ENCODE data around the gene FMNL2. TPM values are rescaled to one million over a fixed set of nuclear protein-coding genes. Genes with fewer than 3 reads are reported as not detected.
"Not testable (repeated sequence)": the region's sequence is repeated elsewhere in the genome, so short reads cannot be mapped to it uniquely, and the experiment has no call there.

FMNL2 gene
- total and polyA plus RNA-seq, 4 experiments from 2014 or later, result 0.06 to 1.6 (median 0.94) TPM; not detected in 1

DNA sequence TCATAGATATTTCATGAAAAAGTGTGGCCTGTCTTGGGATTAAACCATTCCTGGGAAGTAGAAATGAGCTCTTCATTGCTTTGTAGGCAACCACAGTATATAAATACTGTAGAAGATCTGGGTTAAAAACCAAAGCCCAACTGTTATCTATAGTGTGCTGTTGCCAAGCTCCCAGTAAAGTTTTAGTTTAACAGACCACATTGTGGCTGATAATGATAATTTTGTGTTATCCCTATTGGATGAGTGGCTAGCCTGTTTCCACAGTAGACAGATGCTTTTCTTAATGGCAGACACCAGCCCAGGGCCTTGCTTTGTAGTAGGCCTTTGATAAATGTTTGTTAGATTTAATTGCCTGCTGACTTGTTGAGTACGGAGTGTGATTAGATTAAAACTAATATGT is 52.1 kb downstream of the FMNL2 start:
- H3K27me3 Mint-ChIP-seq, result peaks cover 0 to 9% of the 10 kb centered on the region in 2 donors
- H3K9me3 Mint-ChIP-seq, result peaks cover 0 to 2% (median 0%) of the 10 kb centered on the region in 8 donors
- H3K36me3 Mint-ChIP-seq, result no peaks in the 10 kb centered on the region
- no peaks in the 10 kb centered on the region for H3K9me3 ChIP-seq (ENCODE audit: control insufficient read depth in 1 of 2, low read length in 2 of 2)
- intact Hi-C loops (cut with micrococcal nuclease), result no loop called here
- ChIA-PET POLR2A (ENCODE audit: partially characterized antibody) (no interaction called here), CTCF (ENCODE audit: partially characterized antibody) (no interaction called here)
- H3K4me1 Mint-ChIP-seq, result no peaks in the 10 kb centered on the region
- H3K27ac ChIP-seq (ENCODE audit: low read depth, low read length), result no peak overlapping the region
- H3K4me3 Mint-ChIP-seq, result no peak overlapping the region
- H3K36me3 ChIP-seq (ENCODE audit: insufficient read depth, low read length), result no peaks in the 10 kb centered on the region
- DNase-seq, result no peak
- H3K4me1 ChIP-seq (ENCODE audit: insufficient read depth, low read length), result no peaks in the 10 kb centered on the region
- no peak overlapping the region for H3K4me3 ChIP-seq (ENCODE audit: low read length in 2 of 2)
- no peaks in the 10 kb centered on the region for H3K27me3 ChIP-seq (ENCODE audit: insufficient read depth, low read length)
- H3K27ac Mint-ChIP-seq, result no peak overlapping the region

DNA sequence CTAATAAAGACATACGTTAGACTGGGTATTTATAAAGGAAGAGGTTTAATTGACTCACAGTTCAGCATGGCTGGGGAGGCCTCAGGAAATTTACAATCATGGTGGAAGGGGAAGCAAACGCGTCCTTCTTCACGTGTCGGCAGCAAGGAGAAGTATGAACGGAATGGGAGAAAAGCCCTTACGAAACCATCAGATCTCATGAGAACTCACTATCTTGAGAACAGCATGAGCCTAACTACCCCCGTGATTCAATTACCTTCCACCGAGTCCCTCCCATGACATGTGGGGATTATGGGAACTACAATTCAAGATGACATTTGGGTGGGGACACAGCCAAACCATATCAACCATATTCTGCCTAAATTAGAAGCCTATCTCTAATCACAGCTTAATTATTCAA is 53.3 kb downstream of the FMNL2 start:
- POLR2A ChIA-PET (ENCODE audit: partially characterized antibody); intact Hi-C loops (cut with micrococcal nuclease); H3K4me3 Mint-ChIP-seq; H3K27me3 ChIP-seq (ENCODE audit: insufficient read depth, low read length); H3K36me3 Mint-ChIP-seq; H3K4me1 ChIP-seq (ENCODE audit: insufficient read depth, low read length); H3K36me3 ChIP-seq (ENCODE audit: insufficient read depth, low read length); H3K9me3 ChIP-seq (ENCODE audit: control insufficient read depth in 1 of 2, low read length in 2 of 2); H3K27ac ChIP-seq (ENCODE audit: low read depth, low read length); H3K9me3 Mint-ChIP-seq; H3K27me3 Mint-ChIP-seq; H3K4me1 Mint-ChIP-seq; CTCF ChIA-PET (ENCODE audit: partially characterized antibody); H3K27ac Mint-ChIP-seq; H3K4me3 ChIP-seq (ENCODE audit: low read length in 2 of 2); DNase-seq: not testable (repeated sequence)

DNA sequence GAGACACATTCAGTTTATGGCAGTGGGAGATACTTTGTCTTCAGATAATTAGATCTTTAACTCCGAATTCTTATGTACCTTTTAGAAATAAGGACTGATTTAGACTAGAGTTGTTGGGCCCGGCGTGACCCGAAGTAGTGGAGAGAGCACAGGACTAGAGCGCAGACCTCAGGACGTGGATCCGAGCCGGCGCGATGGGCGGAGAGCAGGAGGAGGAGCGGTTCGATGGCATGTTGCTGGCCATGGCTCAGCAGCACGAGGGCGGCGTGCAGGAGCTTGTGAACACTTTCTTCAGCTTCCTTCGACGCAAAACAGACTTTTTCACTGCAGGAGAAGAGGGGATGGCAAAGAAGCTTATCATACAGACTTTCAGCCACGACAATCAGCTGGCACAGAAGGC is 54.5 kb downstream of the FMNL2 start:
- no peak overlapping the region for H3K4me3 ChIP-seq (ENCODE audit: low read length in 2 of 2)
- intact Hi-C loops (cut with micrococcal nuclease), result no loop called here
- POLR2A ChIA-PET (ENCODE audit: partially characterized antibody), result no interaction called here

DNA sequence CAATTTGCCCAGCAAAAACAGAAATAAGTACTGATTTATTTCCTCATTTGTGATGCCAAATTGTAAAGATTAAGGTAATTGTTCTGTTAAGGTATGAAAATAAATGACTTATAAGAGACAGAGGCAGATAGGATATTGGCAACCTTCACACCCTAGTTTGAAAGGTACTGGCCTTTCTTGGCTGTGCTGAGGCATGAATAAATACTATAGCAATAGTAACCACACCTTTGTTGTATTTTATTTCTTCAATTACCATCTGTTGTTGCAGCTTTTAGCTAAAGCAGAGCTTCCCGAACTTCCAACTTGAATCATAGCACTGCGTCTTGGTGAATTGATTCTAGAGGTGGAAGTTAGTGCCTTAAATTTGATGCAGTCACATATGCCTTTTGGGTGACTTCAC is 55.9 kb downstream of the FMNL2 start:
- Histone ChIP-seq H3K9me3 (ENCODE audit: control insufficient read depth in 1 of 2, low read length in 2 of 2) (no peaks in the 10 kb centered on the region), H3K27me3 (ENCODE audit: insufficient read depth, low read length) (no peaks in the 10 kb centered on the region), H3K4me3 (ENCODE audit: low read length in 2 of 2) (no peak overlapping the region), H3K27ac (ENCODE audit: low read depth, low read length) (no peak overlapping the region), H3K4me1 (ENCODE audit: insufficient read depth, low read length) (no peaks in the 10 kb centered on the region), H3K36me3 (ENCODE audit: insufficient read depth, low read length) (no peaks in the 10 kb centered on the region)
- no peak overlapping the region for H3K4me3 Mint-ChIP-seq
- H3K27me3 Mint-ChIP-seq, result peaks cover 0 to 3% of the 10 kb centered on the region in 2 donors
- ChIA-PET POLR2A (ENCODE audit: partially characterized antibody) (no interaction called here), CTCF (ENCODE audit: partially characterized antibody) (no interaction called here)
- H3K4me1 Mint-ChIP-seq, result no peaks in the 10 kb centered on the region
- no peaks in the 10 kb centered on the region for H3K36me3 Mint-ChIP-seq
- peaks cover 0 to 4% (median 0%) of the 10 kb centered on the region in 8 donors for H3K9me3 Mint-ChIP-seq
- no peak overlapping the region for H3K27ac Mint-ChIP-seq
- DNase-seq, result no peak
- intact Hi-C loops (cut with micrococcal nuclease), result no loop called here

More for the DNA sequence above, 54.5 kb downstream of the FMNL2 start:
- H3K27ac ChIP-seq (ENCODE audit: low read depth, low read length), result no peak overlapping the region
- DNase-seq, result no peak
- no peaks in the 10 kb centered on the region for H3K36me3 ChIP-seq (ENCODE audit: insufficient read depth, low read length)
- CTCF ChIA-PET (ENCODE audit: partially characterized antibody), result no interaction called here
- H3K9me3 ChIP-seq (ENCODE audit: control insufficient read depth in 1 of 2, low read length in 2 of 2), result no peaks in the 10 kb centered on the region
- peaks cover 0 to 3% of the 10 kb centered on the region in 2 donors for H3K27me3 Mint-ChIP-seq
- H3K4me1 ChIP-seq (ENCODE audit: insufficient read depth, low read length), result no peaks in the 10 kb centered on the region
- no peaks in the 10 kb centered on the region for H3K4me1 Mint-ChIP-seq
- H3K4me3 Mint-ChIP-seq, result no peak overlapping the region
- H3K9me3 Mint-ChIP-seq, result peaks cover 0 to 4% (median 0%) of the 10 kb centered on the region in 8 donors
- no peaks in the 10 kb centered on the region for H3K36me3 Mint-ChIP-seq
- no peak overlapping the region for H3K27ac Mint-ChIP-seq
- H3K27me3 ChIP-seq (ENCODE audit: insufficient read depth, low read length), result no peaks in the 10 kb centered on the region

DNA sequence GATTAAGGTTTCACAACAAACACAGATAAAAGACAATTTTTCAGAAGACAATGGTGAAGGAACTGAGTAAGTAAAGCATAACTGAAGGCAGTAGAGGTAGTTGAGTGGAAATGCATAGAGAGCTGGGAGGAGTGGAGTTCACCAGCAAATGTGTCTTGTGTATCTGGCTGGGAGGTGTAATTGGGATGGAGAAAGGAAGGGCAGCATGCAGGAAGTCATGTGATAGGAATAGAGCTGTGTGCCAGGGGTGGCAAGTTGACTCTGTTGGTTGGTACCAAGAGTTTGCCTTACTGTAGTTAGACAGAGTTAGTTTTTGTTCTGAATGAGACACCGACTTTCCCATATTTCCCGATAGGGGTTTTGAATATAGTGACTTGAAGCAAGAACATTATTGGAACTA is 56.3 kb downstream of the FMNL2 start:
- POLR2A ChIA-PET (ENCODE audit: partially characterized antibody), result no interaction called here
- no peaks in the 10 kb centered on the region for H3K27me3 ChIP-seq (ENCODE audit: insufficient read depth, low read length)
- Mint-ChIP-seq H3K4me3 (no peak overlapping the region), H3K4me1 (no peaks in the 10 kb centered on the region), H3K27ac (no peak overlapping the region), H3K27me3 (peaks cover 0 to 2% of the 10 kb centered on the region in 2 donors), H3K36me3 (no peaks in the 10 kb centered on the region), H3K9me3 (peaks cover 0 to 4% (median 0%) of the 10 kb centered on the region in 8 donors)
- no peak overlapping the region for H3K4me3 ChIP-seq (ENCODE audit: low read length in 2 of 2)
- no peaks in the 10 kb centered on the region for H3K36me3 ChIP-seq (ENCODE audit: insufficient read depth, low read length)
- CTCF ChIA-PET (ENCODE audit: partially characterized antibody), result no interaction called here
- H3K9me3 ChIP-seq (ENCODE audit: control insufficient read depth in 1 of 2, low read length in 2 of 2), result no peaks in the 10 kb centered on the region
- intact Hi-C loops (cut with micrococcal nuclease), result no loop called here
- no peaks in the 10 kb centered on the region for H3K4me1 ChIP-seq (ENCODE audit: insufficient read depth, low read length)
- H3K27ac ChIP-seq (ENCODE audit: low read depth, low read length), result no peak overlapping the region
- no peak for DNase-seq

- CTCF ChIA-PET (ENCODE audit: partially characterized antibody), result no interaction called here
- H3K9me3 ChIP-seq (ENCODE audit: control insufficient read depth in 1 of 2, low read length in 2 of 2), result no peaks in the 10 kb centered on the region
- Mint-ChIP-seq H3K4me1 (no peaks in the 10 kb centered on the region), H3K9me3 (peaks cover 0 to 4% (median 0%) of the 10 kb centered on the region in 8 donors), H3K27ac (no peak overlapping the region), H3K27me3 (peaks cover 0 to 3% of the 10 kb centered on the region in 2 donors), H3K36me3 (no peaks in the 10 kb centered on the region), H3K4me3 (no peak overlapping the region)
- POLR2A ChIA-PET (ENCODE audit: partially characterized antibody), result no interaction called here
- no peak overlapping the region for H3K27ac ChIP-seq (ENCODE audit: low read depth, low read length)
- no peak overlapping the region for H3K4me3 ChIP-seq (ENCODE audit: low read length in 2 of 2)
- no peak for DNase-seq
- intact Hi-C loops (cut with micrococcal nuclease), result no loop called here
- H3K4me1 ChIP-seq (ENCODE audit: insufficient read depth, low read length), result no peaks in the 10 kb centered on the region
- H3K36me3 ChIP-seq (ENCODE audit: insufficient read depth, low read length), result no peaks in the 10 kb centered on the region
- H3K27me3 ChIP-seq (ENCODE audit: insufficient read depth, low read length), result no peaks in the 10 kb centered on the region
Measured at GRCh38 chr2:152393377-152393776, 58.4 kb downstream of the FMNL2 start.

GRCh38 chr2:152394326-152394725 is 59.4 kb downstream of the FMNL2 start:
- Mint-ChIP-seq H3K27me3 (peaks cover 0 to 6% of the 10 kb centered on the region in 2 donors), H3K4me1 (no peaks in the 10 kb centered on the region), H3K4me3 (no peak overlapping the region), H3K27ac (no peak overlapping the region), H3K9me3 (peaks cover 0 to 4% (median 0%) of the 10 kb centered on the region in 8 donors), H3K36me3 (no peaks in the 10 kb centered on the region)
- intact Hi-C loops (cut with micrococcal nuclease), result no loop called here
- Histone ChIP-seq H3K27ac (ENCODE audit: low read depth, low read length) (no peak overlapping the region), H3K4me1 (ENCODE audit: insufficient read depth, low read length) (no peaks in the 10 kb centered on the region), H3K9me3 (ENCODE audit: control insufficient read depth in 1 of 2, low read length in 2 of 2) (no peaks in the 10 kb centered on the region), H3K36me3 (ENCODE audit: insufficient read depth, low read length) (no peaks in the 10 kb centered on the region), H3K27me3 (ENCODE audit: insufficient read depth, low read length) (no peaks in the 10 kb centered on the region), H3K4me3 (ENCODE audit: low read length in 2 of 2) (no peak overlapping the region)
- DNase-seq, result no peak
- ChIA-PET CTCF (ENCODE audit: partially characterized antibody) (interaction anchor here (0.6 to 0.7 kb wide), 2 partner anchors 21 to 34 kb away, joined by 3 read pairs; no protein-coding TSS in a partner anchor), POLR2A (ENCODE audit: partially characterized antibody) (no interaction called here)

DNA sequence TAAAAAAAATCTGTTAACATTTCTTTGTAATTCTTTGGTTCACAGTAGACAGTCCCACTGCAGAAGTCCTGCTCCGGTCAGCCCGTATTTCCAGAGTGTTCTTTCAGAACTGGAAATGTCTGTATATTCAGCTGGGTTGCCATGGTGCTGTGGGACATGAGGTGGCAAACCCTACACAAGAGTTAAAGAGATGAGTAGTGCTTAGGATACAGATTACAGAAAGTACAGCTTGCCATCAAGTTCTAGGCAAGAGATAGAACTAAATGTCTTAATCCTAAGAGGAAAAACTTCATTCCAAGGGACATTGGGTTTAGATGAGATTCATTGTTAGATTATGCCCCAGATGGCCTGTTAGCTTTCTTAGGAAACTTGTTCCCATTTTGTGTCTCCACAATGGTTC is 60.1 kb downstream of the FMNL2 start:
- H3K27ac Mint-ChIP-seq, result no peak overlapping the region

More for the DNA sequence above, 60.1 kb downstream of the FMNL2 start:
- Mint-ChIP-seq H3K27me3 (peaks cover 0 to 11% of the 10 kb centered on the region in 2 donors), H3K4me3 (no peak overlapping the region), H3K4me1 (peaks cover 0 to 3% (median 0%) of the 10 kb centered on the region in 4 donors), H3K9me3 (peaks cover 0 to 5% (median 0%) of the 10 kb centered on the region in 8 donors), H3K36me3 (no peaks in the 10 kb centered on the region)
- Histone ChIP-seq H3K4me3 (ENCODE audit: low read length in 2 of 2) (no peak overlapping the region), H3K27me3 (ENCODE audit: insufficient read depth, low read length) (no peaks in the 10 kb centered on the region), H3K9me3 (ENCODE audit: control insufficient read depth in 1 of 2, low read length in 2 of 2) (no peaks in the 10 kb centered on the region), H3K4me1 (ENCODE audit: insufficient read depth, low read length) (no peaks in the 10 kb centered on the region), H3K27ac (ENCODE audit: low read depth, low read length) (no peak overlapping the region), H3K36me3 (ENCODE audit: insufficient read depth, low read length) (no peaks in the 10 kb centered on the region)
- DNase-seq, result no peak
- ChIA-PET CTCF (ENCODE audit: partially characterized antibody) (interaction anchor here (0.6 kb wide), 1 partner anchor 35 kb away, joined by 3 read pairs; no protein-coding TSS in a partner anchor), POLR2A (ENCODE audit: partially characterized antibody) (no interaction called here)
- intact Hi-C loops (cut with micrococcal nuclease), result no loop called here

Data from CD4-positive, alpha-beta memory T cell (primary cell).